Fibroblast of villous mesenchyme (primary cell): ENCODE measurements around the gene PITPNC1. TPM values are rescaled to one million over a fixed set of nuclear protein-coding genes. Genes with fewer than 3 reads are reported as not detected.
"Not testable (repeated sequence)": the region's sequence is repeated elsewhere in the genome, so short reads cannot be mapped to it uniquely, and the experiment has no call there.

ENCODE experiments used
- DNase-seq: peaks from one replicate; pipeline ENCODE4 v3.0.0-alpha.2; 2010; ENCODE audit warnings: low read depth
- H3K4me3 ChIP-seq: 2 replicates; pipeline ENCODE4 v1.5.1; 2011; ENCODE audit warnings: low read depth, mild to moderate bottlenecking, low read length
- CTCF ChIP-seq: IDR thresholded peaks from 2 replicates; pipeline ENCODE4 v1.5.1; 2012; ENCODE audit warnings: low read depth, mild to moderate bottlenecking, low read length; ENCODE audit not compliant: insufficient read depth
- total RNA-seq: library from RNA; depleted of rRNA; stranded (reverse); fragments of >200 nt; gene quantifications from 2 replicates; pipeline ENCODE4 v1.2.3, GENCODE V29; 2012

Gene PITPNC1
- total RNA-seq, 1 donor: 4.3 TPM

GRCh38 chr17:67625971-67626370 is 248.9 kb downstream of the PITPNC1 start:
- TF ChIP-seq CTCF: no peak
- H3K4me3 ChIP-seq: no peak overlapping the region
- no peak for DNase-seq

- H3K4me3 ChIP-seq: no peak overlapping the region
- peak; percentile 10 for TF ChIP-seq CTCF
- no peak for DNase-seq
Observed at GRCh38 chr17:67628580-67629013, 251.5 kb downstream of the PITPNC1 start.

- peak; percentile 60 for DNase-seq
- TF ChIP-seq CTCF: peak; percentile 53
Observed at GRCh38 chr17:67629971-67630320, 252.9 kb downstream of the PITPNC1 start.

GRCh38 chr17:67630836-67631235 is 253.8 kb downstream of the PITPNC1 start:
- not testable (repeated sequence) for H3K4me3 ChIP-seq, DNase-seq

More at GRCh38 chr17:67629971-67630320, 252.9 kb downstream of the PITPNC1 start:
- no peak overlapping the region for H3K4me3 ChIP-seq

GRCh38 chr17:67632141-67632540 is 255.1 kb downstream of the PITPNC1 start:
- H3K4me3 ChIP-seq: no peak overlapping the region
- DNase-seq: no peak
- no peak for TF ChIP-seq CTCF

GRCh38 chr17:67633751-67634211 is 256.7 kb downstream of the PITPNC1 start:
- no peak for DNase-seq
- no peak overlapping the region for H3K4me3 ChIP-seq
- TF ChIP-seq CTCF: no peak

GRCh38 chr17:67635681-67636080 is 258.6 kb downstream of the PITPNC1 start:
- no peak overlapping the region for H3K4me3 ChIP-seq
- no peak for TF ChIP-seq CTCF
- DNase-seq: no peak
